ENCODE measurements around the gene DKKL1. TPM values are rescaled to one million over a fixed set of nuclear protein-coding genes. Genes with fewer than 3 reads are reported as not detected.

Gene DKKL1
- total and polyA plus RNA-seq, 7 donors: 0.17 to 3.6 (median 1.9) TPM; not detected in 3

- H3K4me1 ChIP-seq: peaks cover 0 to 26% (median 22%) of the 10 kb centered on the region in 4 donors
- DNase-seq: peak; percentile 45
- intact Hi-C loops (cut with DNase I): no loop called here
- H3K27me3 ChIP-seq: no peaks in the 10 kb centered on the region
- 90 to 92% methylated on average over 11 of the region's 11 CpGs for WGBS, 2 donors
- no peak overlapping the region for H3K27ac ChIP-seq
- TF ChIP-seq POLR2A (IDR thresholded peaks at IDR 0.05): no peak
- TF ChIP-seq EP300 (IDR thresholded peaks at IDR 0.05): no peak
- TF ChIP-seq POLR2AphosphoS5 (IDR thresholded peaks at IDR 0.05): no peak
- TF ChIP-seq, protein P1, sequence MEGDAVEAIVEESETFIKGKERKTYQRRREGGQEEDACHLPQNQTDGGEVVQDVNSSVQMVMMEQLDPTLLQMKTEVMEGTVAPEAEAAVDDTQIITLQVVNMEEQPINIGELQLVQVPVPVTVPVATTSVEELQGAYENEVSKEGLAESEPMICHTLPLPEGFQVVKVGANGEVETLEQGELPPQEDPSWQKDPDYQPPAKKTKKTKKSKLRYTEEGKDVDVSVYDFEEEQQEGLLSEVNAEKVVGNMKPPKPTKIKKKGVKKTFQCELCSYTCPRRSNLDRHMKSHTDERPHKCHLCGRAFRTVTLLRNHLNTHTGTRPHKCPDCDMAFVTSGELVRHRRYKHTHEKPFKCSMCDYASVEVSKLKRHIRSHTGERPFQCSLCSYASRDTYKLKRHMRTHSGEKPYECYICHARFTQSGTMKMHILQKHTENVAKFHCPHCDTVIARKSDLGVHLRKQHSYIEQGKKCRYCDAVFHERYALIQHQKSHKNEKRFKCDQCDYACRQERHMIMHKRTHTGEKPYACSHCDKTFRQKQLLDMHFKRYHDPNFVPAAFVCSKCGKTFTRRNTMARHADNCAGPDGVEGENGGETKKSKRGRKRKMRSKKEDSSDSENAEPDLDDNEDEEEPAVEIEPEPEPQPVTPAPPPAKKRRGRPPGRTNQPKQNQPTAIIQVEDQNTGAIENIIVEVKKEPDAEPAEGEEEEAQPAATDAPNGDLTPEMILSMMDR (IDR thresholded peaks at IDR 0.05): no peak
- peaks cover 20 to 67% (median 55%) of the 10 kb centered on the region in 4 donors for H3K36me3 ChIP-seq
- H3K9me3 ChIP-seq: no peaks in the 10 kb centered on the region
- H3K4me3 ChIP-seq: no peak overlapping the region
Measured at GRCh38 chr19:49342291-49342721, 21.4 kb upstream of the DKKL1 start.

DNA sequence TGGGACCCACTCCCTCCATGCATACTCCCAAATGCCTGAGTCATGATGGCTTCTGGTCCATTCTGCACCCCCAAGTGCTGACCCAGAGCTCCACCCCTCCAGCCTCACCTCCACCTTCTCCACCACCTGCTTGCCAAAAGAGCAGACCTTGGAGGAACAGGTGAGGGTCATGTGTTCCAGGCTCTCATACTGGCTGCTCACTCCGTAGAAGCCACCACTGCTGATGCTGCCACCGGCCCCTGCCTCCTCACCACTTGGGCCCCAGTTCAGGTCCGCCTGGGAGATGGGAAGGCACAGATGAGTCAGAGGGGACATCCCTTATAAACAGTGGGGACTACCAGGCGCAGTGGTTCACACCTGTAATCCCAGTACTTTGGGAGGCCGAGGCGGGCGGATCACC lies 20.6 kb upstream of the DKKL1 start:
- Histone ChIP-seq H3K27me3 (no peaks in the 10 kb centered on the region), H3K4me3 (no peak overlapping the region), H3K9me3 (no peaks in the 10 kb centered on the region), H3K27ac (no peak overlapping the region), H3K36me3 (peaks cover 28 to 75% (median 62%) of the 10 kb centered on the region in 4 donors), H3K4me1 (peaks cover 0 to 24% (median 21%) of the 10 kb centered on the region in 4 donors)
- intact Hi-C loops (cut with DNase I): no loop called here
- peak; percentile 52 for DNase-seq
- TF ChIP-seq POLR2AphosphoS5 (IDR thresholded peaks at IDR 0.05) (no peak), POLR2A (IDR thresholded peaks at IDR 0.05) (no peak), EP300 (IDR thresholded peaks at IDR 0.05) (no peak)
- TF ChIP-seq, protein P1 (IDR thresholded peaks at IDR 0.05): no peak
- WGBS, 2 donors: 89 to 94% methylated on average over 7 of the region's 7 CpGs

DNA sequence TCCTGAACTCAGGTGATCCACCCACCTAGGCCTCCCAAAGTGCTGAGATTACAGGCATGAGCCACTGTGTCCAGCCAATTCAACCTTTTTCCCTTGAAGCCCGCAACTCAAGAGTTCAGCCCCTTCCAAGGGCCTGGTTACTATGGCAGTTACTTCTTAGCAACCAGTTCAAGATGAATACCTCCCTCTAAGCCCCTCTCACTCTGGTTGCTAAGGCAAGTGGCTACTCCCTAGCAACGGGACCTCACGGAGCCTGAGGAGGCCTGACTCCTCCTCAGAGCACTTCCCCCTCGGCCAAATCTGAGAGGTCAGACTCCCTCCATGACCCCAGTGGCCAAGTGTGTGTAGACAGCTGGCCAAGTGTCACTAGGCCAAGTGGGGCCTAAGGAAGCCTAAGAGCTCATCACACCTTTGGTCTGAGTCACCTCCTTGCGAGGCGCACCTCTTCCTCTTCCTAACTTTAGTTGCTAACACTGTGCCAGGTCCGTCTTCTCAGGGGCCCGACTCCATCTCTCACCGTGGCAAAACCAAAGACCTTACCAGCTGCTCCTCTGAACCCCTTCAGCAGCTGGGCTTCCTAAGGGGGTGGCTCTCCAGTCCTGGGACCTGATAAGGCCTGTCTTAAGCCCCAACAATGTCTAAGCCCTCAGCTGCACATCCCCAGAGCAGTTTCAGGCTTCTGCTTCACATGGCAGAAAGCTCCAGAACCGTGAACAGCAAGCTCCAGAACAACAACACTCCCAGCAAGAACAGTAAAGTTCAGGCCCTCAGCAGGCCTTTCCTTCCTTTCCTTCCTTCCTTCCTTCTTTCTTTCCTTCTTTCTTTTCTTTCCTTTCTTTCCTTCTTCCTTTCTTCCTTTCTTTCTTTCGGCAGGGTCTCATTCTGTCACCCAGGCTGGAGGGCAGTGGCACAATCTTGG lies 18.9 kb upstream of the DKKL1 start:
- H3K9me3 ChIP-seq: no peaks in the 10 kb centered on the region
- DNase-seq: no peak
- 88 to 91% methylated on average over 11 of the region's 11 CpGs for WGBS, 2 donors
- TF ChIP-seq POLR2AphosphoS5 (IDR thresholded peaks at IDR 0.05) (no peak), EP300 (IDR thresholded peaks at IDR 0.05) (no peak), POLR2A (IDR thresholded peaks at IDR 0.05) (no peak)
- TF ChIP-seq, protein P1 (IDR thresholded peaks at IDR 0.05): no peak
- no peak overlapping the region for H3K4me3 ChIP-seq
- H3K4me1 ChIP-seq: peaks cover 0 to 8% (median 5%) of the 10 kb centered on the region in 4 donors
- intact Hi-C loops (cut with DNase I): no loop called here
- H3K27me3 ChIP-seq: no peaks in the 10 kb centered on the region
- H3K36me3 ChIP-seq: peaks cover 43 to 91% (median 71%) of the 10 kb centered on the region in 4 donors
- no peak overlapping the region for H3K27ac ChIP-seq

- H3K4me3 ChIP-seq: no peak overlapping the region
- 96 to 97% methylated on average over 15 of the region's 15 CpGs for WGBS, 2 donors
- TF ChIP-seq, protein P1 (IDR thresholded peaks at IDR 0.05): no peak
- TF ChIP-seq POLR2A (IDR thresholded peaks at IDR 0.05): no peak
- no peak for TF ChIP-seq EP300 (IDR thresholded peaks at IDR 0.05)
- TF ChIP-seq POLR2AphosphoS5 (IDR thresholded peaks at IDR 0.05): no peak
- no peak for DNase-seq
- H3K27me3 ChIP-seq: no peaks in the 10 kb centered on the region
- no peak overlapping the region for H3K27ac ChIP-seq
- H3K9me3 ChIP-seq: no peaks in the 10 kb centered on the region
- peaks cover 43 to 100% (median 73%) of the 10 kb centered on the region in 4 donors for H3K36me3 ChIP-seq
- no peaks in the 10 kb centered on the region for H3K4me1 ChIP-seq
- intact Hi-C loops (cut with DNase I): no loop called here
Measured at GRCh38 chr19:49347191-49347590, 16.5 kb upstream of the DKKL1 start.
